ENCODE results near the gene HSPA12B. TPM values are rescaled to one million over a fixed set of nuclear protein-coding genes. Genes with fewer than 3 reads are reported as not detected.

Gene HSPA12B
- total RNA-seq, 1 experiment from 2014 or later: not detected

- DNase-seq (ENCODE audit: low spot score): no peak
- in situ Hi-C loops (cut with HindIII; ENCODE audit: low sequenced_read_pairs): no loop called here
Observed at GRCh38 chr20:3702611-3703391, 29.7 kb upstream of the HSPA12B start.

GRCh38 chr20:3704087-3704486 is 28.4 kb upstream of the HSPA12B start:
- in situ Hi-C loops (cut with HindIII; ENCODE audit: low sequenced_read_pairs): no loop called here

GRCh38 chr20:3705491-3705969 is 27.0 kb upstream of the HSPA12B start:
- in situ Hi-C loops (cut with HindIII; ENCODE audit: low sequenced_read_pairs): no loop called here
- no peak for DNase-seq (ENCODE audit: low spot score)

More at GRCh38 chr20:3704087-3704486, 28.4 kb upstream of the HSPA12B start:
- DNase-seq (ENCODE audit: low spot score): no peak

- DNase-seq (ENCODE audit: low spot score): no peak
- in situ Hi-C loops (cut with HindIII; ENCODE audit: low sequenced_read_pairs): no loop called here
Observed at GRCh38 chr20:3705970-3706739, 26.3 kb upstream of the HSPA12B start.

GRCh38 chr20:3706774-3707507 is 25.5 kb upstream of the HSPA12B start:
- no peak for DNase-seq (ENCODE audit: low spot score)
- in situ Hi-C loops (cut with HindIII; ENCODE audit: low sequenced_read_pairs): no loop called here

- DNase-seq (ENCODE audit: low spot score): no peak
- in situ Hi-C loops (cut with HindIII; ENCODE audit: low sequenced_read_pairs): no loop called here
Observed at GRCh38 chr20:3707508-3707899, 25.0 kb upstream of the HSPA12B start.

- in situ Hi-C loops (cut with HindIII; ENCODE audit: low sequenced_read_pairs): no loop called here
- no peak for DNase-seq (ENCODE audit: low spot score)
Observed at GRCh38 chr20:3710011-3710466, 22.4 kb upstream of the HSPA12B start.

- in situ Hi-C loops (cut with HindIII; ENCODE audit: low sequenced_read_pairs): no loop called here
- peak; percentile 20 for DNase-seq (ENCODE audit: low spot score)
Observed at GRCh38 chr20:3710703-3711483, 21.6 kb upstream of the HSPA12B start.

GRCh38 chr20:3711484-3711941 is 21.0 kb upstream of the HSPA12B start:
- no peak for DNase-seq (ENCODE audit: low spot score)
- in situ Hi-C loops (cut with HindIII; ENCODE audit: low sequenced_read_pairs): no loop called here

GRCh38 chr20:3712279-3712873 is 20.1 kb upstream of the HSPA12B start, which contains the start of gene SIGLEC1:
Gene SIGLEC1 (minus strand): TSS chr20:3712600. CDS start chr20:3707128, 5,472 bp downstream.
- in situ Hi-C loops (cut with HindIII; ENCODE audit: low sequenced_read_pairs): no loop called here
- no peak for DNase-seq (ENCODE audit: low spot score)

GRCh38 chr20:3714092-3714491 is 18.4 kb upstream of the HSPA12B start:
- no peak for DNase-seq (ENCODE audit: low spot score)
- in situ Hi-C loops (cut with HindIII; ENCODE audit: low sequenced_read_pairs): no loop called here

GRCh38 chr20:3716195-3716834 is 16.2 kb upstream of the HSPA12B start:
- in situ Hi-C loops (cut with HindIII; ENCODE audit: low sequenced_read_pairs): no loop called here
- peak; percentile 33 for DNase-seq (ENCODE audit: low spot score)

- in situ Hi-C loops (cut with HindIII; ENCODE audit: low sequenced_read_pairs): no loop called here
- DNase-seq (ENCODE audit: low spot score): no peak
Observed at GRCh38 chr20:3719046-3719445, 13.4 kb upstream of the HSPA12B start.

- in situ Hi-C loops (cut with HindIII; ENCODE audit: low sequenced_read_pairs): no loop called here
- DNase-seq (ENCODE audit: low spot score): no peak
Observed at GRCh38 chr20:3720068-3720467, 12.4 kb upstream of the HSPA12B start.

- in situ Hi-C loops (cut with HindIII; ENCODE audit: low sequenced_read_pairs): no loop called here
- DNase-seq (ENCODE audit: low spot score): no peak
Observed at GRCh38 chr20:3720626-3721025, 11.9 kb upstream of the HSPA12B start.

- DNase-seq (ENCODE audit: low spot score): no peak
- in situ Hi-C loops (cut with HindIII; ENCODE audit: low sequenced_read_pairs): no loop called here
Observed at GRCh38 chr20:3721912-3722311, 10.6 kb upstream of the HSPA12B start.

GRCh38 chr20:3723284-3723683 is 9.2 kb upstream of the HSPA12B start:
- no peak for DNase-seq (ENCODE audit: low spot score)
- in situ Hi-C loops (cut with HindIII; ENCODE audit: low sequenced_read_pairs): no loop called here

- in situ Hi-C loops (cut with HindIII; ENCODE audit: low sequenced_read_pairs): no loop called here
- no peak for DNase-seq (ENCODE audit: low spot score)
Observed at GRCh38 chr20:3724356-3724755, 8.1 kb upstream of the HSPA12B start.
